PC-9 (cell line): Measurements from ENCODE around the gene CCL16.

Experiments used
- EZH2 ChIP-seq: fragments of 200-600 bp; sonication (generic); IDR thresholded peaks from 2 replicates; pipeline ENCODE4 v1.8.0; 2017; ENCODE audit warnings: antibody characterized with exemption, low read depth
- TF ChIP-seq, protein P1 (sequence below): fragments of 200-600 bp; sonication (generic); conservative IDR thresholded peaks from 2 replicates; pipeline ENCODE4 v1.6.1; 2017; ENCODE audit warnings: mixed run types, antibody characterized with exemption, mild to moderate bottlenecking, moderate library complexity

DNA sequence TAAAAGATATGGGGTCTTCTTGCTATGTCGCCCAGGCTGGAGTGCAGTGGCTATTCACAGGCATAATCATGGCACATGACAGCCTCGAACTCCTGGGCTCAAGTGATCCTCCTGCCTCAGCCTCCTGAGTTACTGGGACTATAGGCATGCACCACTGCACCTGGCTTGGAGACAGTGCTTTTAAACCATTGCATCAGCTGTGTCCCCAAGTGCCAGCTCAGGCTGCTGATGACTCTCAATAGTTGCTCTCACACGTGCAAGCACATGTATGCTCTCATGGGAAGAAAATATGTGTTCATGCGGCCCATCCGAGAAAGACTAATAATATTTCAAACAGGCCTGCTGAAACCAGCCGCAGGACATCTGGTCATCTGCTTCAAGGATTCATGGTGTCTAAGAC is 8.8 kb downstream of the CCL16 start:
- TF ChIP-seq, protein P1, sequence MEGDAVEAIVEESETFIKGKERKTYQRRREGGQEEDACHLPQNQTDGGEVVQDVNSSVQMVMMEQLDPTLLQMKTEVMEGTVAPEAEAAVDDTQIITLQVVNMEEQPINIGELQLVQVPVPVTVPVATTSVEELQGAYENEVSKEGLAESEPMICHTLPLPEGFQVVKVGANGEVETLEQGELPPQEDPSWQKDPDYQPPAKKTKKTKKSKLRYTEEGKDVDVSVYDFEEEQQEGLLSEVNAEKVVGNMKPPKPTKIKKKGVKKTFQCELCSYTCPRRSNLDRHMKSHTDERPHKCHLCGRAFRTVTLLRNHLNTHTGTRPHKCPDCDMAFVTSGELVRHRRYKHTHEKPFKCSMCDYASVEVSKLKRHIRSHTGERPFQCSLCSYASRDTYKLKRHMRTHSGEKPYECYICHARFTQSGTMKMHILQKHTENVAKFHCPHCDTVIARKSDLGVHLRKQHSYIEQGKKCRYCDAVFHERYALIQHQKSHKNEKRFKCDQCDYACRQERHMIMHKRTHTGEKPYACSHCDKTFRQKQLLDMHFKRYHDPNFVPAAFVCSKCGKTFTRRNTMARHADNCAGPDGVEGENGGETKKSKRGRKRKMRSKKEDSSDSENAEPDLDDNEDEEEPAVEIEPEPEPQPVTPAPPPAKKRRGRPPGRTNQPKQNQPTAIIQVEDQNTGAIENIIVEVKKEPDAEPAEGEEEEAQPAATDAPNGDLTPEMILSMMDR: no peak
- no peak for TF ChIP-seq EZH2
